Thymus (tissue), 11 donors: ENCODE data around the gene SPINT2. TPM values are rescaled to one million over a fixed set of nuclear protein-coding genes. Genes with fewer than 3 reads are reported as not detected.

Source experiments
- DNase-seq, 9 donors: peaks; one replicate each; pipeline ENCODE4 v3.0.0-alpha.2; 2013; ENCODE audit warnings: low spot score in 9 of 9, low read depth in 6 of 9, missing footprints in 1 of 9
- H3K27ac ChIP-seq, 2 donors: one replicate each; pipeline ENCODE4 v1.5.1; 2013; ENCODE audit warnings: control low read depth in 1 of 2, low read depth in 1 of 2, low read length in 1 of 2, mild to moderate bottlenecking in 1 of 2, moderate library complexity in 1 of 2
- H3K27me3 ChIP-seq, 2 donors: one replicate each; pipeline ENCODE4 v1.5.1; 2013; ENCODE audit warnings: low read length in 1 of 2; ENCODE audit not compliant: control insufficient read depth in 2 of 2, insufficient read depth in 1 of 2
- H3K36me3 ChIP-seq, 2 donors: one replicate each; pipeline ENCODE4 v1.5.1; 2013; ENCODE audit warnings: low read length in 1 of 2, mild to moderate bottlenecking in 1 of 2, moderate library complexity in 1 of 2; ENCODE audit not compliant: control insufficient read depth in 2 of 2, insufficient read depth in 2 of 2
- H3K4me1 ChIP-seq, 2 donors: one replicate each; pipeline ENCODE4 v1.5.1; 2013; ENCODE audit warnings: low read length in 2 of 2; ENCODE audit not compliant: control insufficient read depth in 2 of 2, insufficient read depth in 2 of 2
- H3K4me3 ChIP-seq, 2 donors: one replicate each; pipeline ENCODE4 v1.5.1; 2013; ENCODE audit warnings: low read length in 2 of 2, control low read depth in 1 of 2, mild to moderate bottlenecking in 1 of 2
- H3K9me3 ChIP-seq, 2 donors: one replicate each; pipeline ENCODE4 v1.5.1; 2013; ENCODE audit warnings: low read length in 1 of 2, mild to moderate bottlenecking in 1 of 2; ENCODE audit not compliant: control insufficient read depth in 2 of 2, insufficient read depth in 1 of 2
- WGBS: extraction: QIAGEN DNeasy Blood & Tissue Kit; methylation state at CpG from one replicate; pipeline ENCODE4 v1.1.7; 2013; 5-methylcytosine and 5-hydroxymethylcytosine counted together
- polyA plus RNA-seq: library from polyadenylated mRNA; stranded (reverse); fragments of 200-250 nt; gene quantifications from one replicate; pipeline ENCODE4 v1.2.3, GENCODE V29; 2013
- total RNA-seq: library from RNA; stranded (reverse); fragments of 120-200 nt; gene quantifications from one replicate; pipeline ENCODE4 v1.2.4, GENCODE V29; 2013
- donor health status: healthy.

Gene SPINT2
- total and polyA plus RNA-seq, 2 donors: 107 to 253 TPM

DNA sequence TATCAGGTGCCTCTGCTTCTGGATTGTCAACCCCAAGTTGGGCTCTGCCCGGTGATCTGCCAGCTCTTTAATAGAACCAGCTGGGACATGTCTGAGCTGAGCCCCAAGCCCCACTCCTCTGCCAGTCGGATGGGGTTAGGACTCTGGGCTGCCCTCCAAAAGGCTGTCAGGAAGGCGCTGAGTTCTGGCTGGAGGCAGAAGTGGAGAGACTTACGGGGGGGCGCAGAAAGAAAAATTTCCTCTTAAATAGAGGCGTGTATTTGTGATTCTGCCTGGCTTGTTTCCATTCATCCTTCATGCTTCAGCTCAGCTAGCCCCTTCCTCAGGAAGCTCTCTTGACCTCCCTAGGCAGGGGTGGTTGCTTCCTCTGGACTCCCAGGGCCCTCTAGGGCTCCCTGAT is 54.3 kb downstream of the SPINT2 start:
- Histone ChIP-seq H3K4me3 (no peak overlapping the region), H3K4me1 (peaks cover 11 to 39% of the 10 kb centered on the region in 2 donors), H3K27me3 (peaks cover 3 to 37% of the 10 kb centered on the region in 2 donors), H3K27ac (no peak overlapping the region), H3K9me3 (peaks cover 0 to 1% of the 10 kb centered on the region in 2 donors), H3K36me3 (no peaks in the 10 kb centered on the region)
- DNase-seq: no peak
- 75% methylated on average over 6 of the region's 6 CpGs for WGBS

DNA sequence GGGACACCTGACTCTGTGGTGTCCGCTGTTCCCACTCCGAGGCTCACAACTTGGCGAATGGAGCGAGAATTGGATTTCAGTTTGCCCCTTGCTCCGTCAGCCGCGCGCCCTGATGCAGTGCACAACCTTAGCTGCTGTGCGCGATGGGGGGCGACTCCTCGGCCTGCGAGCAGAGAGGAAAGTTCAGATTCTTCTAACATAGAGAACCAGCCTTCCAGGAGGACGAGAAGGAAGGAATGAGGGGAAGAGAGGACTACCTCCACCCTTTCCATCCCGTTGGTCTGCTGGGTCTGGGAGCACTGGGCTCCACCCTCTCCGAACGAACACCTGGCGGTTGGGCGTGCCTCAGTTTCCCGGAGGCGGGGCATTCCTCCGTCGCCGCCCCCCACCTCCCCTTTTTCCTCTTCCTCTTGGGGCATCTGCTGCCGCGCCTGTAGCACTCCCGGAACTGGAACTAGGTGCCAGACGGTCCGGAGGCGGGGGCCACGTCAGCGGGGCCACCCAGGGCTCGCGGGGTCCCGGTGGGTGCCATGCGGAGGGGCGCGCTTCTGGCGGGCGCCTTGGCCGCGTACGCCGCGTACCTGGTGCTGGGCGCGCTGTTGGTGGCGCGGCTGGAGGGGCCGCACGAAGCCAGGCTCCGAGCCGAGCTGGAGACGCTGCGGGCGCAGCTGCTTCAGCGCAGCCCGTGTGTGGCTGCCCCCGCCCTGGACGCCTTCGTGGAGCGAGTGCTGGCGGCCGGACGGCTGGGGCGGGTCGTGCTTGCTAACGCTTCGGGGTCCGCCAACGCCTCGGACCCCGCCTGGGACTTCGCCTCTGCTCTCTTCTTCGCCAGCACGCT is 55.3 kb downstream of the SPINT2 start, which contains the start of gene KCNK6:
KCNK6 (plus strand) TSS at position 425 of the 838 bp plus-strand sequence; CDS start at position 531, 106 bp downstream.
- peaks cover 0 to 1% of the 10 kb centered on the region in 2 donors for H3K9me3 ChIP-seq
- peaks cover 11 to 39% of the 10 kb centered on the region in 2 donors for H3K4me1 ChIP-seq
- peaks cover 3 to 37% of the 10 kb centered on the region in 2 donors for H3K27me3 ChIP-seq
- WGBS: 8% methylated on average over 76 of the region's 76 CpGs
- H3K27ac ChIP-seq: peak within 1 kb of the TSS in 1 of 2 donors; percentile 42
- DNase-seq: peak in 4 of 9 donors; percentile 17 to 50 (median 24)
- H3K36me3 ChIP-seq: no peaks in the 10 kb centered on the region
- peak within 1 kb of the TSS; percentile 35 to 75 for H3K4me3 ChIP-seq

DNA sequence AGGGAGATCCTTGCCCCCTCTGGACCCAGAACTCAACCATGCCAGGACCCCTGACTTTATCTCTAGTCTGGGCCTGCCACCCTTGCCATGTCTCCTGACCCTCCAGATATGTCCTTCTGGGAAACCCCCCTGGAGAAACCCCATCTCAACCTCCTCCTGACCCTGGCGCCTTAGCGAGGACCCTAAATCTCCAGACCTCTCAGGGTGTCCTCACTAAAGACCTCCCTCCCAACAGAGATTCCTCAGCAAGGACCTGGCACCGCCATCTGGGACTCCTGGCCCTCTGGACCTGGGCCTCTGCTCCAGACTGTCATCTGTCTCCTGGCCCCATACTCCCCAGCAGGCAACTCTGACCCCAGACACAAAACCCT is 56.6 kb downstream of the SPINT2 start:
- peaks cover 3 to 37% of the 10 kb centered on the region in 2 donors for H3K27me3 ChIP-seq
- WGBS: 96% methylated on average over 3 of the region's 3 CpGs
- peaks cover 0 to 1% of the 10 kb centered on the region in 2 donors for H3K9me3 ChIP-seq
- DNase-seq: no peak
- peaks cover 9 to 35% of the 10 kb centered on the region in 2 donors for H3K4me1 ChIP-seq
- no peak overlapping the region for H3K27ac ChIP-seq
- no peaks in the 10 kb centered on the region for H3K36me3 ChIP-seq
- H3K4me3 ChIP-seq: no peak overlapping the region

DNA sequence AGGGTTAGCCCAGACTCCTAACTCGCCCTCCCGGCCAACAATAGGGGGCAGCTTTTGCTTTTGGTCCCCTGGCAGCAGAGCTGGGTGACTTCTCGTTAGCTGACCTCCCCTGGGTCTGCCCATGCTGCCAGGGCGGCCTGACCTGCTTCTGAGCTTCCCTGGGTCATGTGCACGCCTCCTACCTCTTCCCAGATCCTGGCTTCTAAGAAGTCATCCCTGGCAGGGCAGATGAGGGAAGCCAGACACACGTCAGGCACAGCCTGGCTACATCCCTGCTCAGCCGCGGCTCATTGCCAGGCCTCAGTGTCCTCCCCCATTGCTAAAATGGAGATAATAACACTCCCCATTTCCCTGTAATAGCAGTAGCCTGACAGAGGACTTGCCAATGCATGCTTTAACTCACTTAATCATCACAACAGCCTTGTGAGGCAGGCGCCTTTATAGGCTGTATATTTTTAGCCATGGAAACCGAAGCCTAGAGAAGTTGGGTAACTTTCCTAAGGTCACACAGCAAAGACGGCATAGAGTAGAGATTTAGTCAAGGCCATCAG is 57.3 kb downstream of the SPINT2 start:
- no peak for DNase-seq
- H3K36me3 ChIP-seq: peaks cover 0 to 2% of the 10 kb centered on the region in 2 donors
- WGBS: 90% methylated on average over 11 of the region's 11 CpGs
- no peak overlapping the region for H3K4me3 ChIP-seq
- H3K27ac ChIP-seq: peak overlapping the region in 1 of 2 donors; percentile 11
- H3K27me3 ChIP-seq: peaks cover 3 to 37% of the 10 kb centered on the region in 2 donors
- peaks cover 0 to 1% of the 10 kb centered on the region in 2 donors for H3K9me3 ChIP-seq
- peaks cover 8 to 27% of the 10 kb centered on the region in 2 donors for H3K4me1 ChIP-seq

DNA sequence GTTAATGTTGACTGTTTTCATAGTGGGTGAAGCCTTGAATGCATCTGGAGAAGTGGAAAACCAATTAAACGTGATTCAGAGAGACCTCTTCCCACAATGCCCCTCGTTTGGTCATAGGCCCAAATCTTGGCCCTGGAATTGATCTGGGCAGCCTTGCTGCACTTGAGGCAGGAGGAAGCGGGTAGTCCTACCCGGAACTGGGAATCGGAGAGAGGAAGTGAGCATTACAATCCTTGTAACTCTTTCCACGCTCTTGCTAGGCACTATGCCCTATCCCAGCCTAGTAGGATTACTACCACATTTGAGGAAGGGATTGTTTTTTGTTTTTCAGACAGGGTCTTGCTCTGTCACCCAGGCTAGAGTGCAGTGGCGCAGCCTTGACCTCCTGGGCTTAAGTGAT is 58.9 kb downstream of the SPINT2 start:
- no peak for DNase-seq
- Histone ChIP-seq H3K4me3 (no peak overlapping the region), H3K36me3 (peaks cover 0 to 10% of the 10 kb centered on the region in 2 donors), H3K4me1 (peaks cover 2 to 19% of the 10 kb centered on the region in 2 donors), H3K27me3 (peaks cover 3 to 35% of the 10 kb centered on the region in 2 donors), H3K27ac (peak overlapping the region in 1 of 2 donors; percentile 3), H3K9me3 (peaks cover 0 to 1% of the 10 kb centered on the region in 2 donors)
- 93% methylated on average over 7 of the region's 7 CpGs for WGBS

DNA sequence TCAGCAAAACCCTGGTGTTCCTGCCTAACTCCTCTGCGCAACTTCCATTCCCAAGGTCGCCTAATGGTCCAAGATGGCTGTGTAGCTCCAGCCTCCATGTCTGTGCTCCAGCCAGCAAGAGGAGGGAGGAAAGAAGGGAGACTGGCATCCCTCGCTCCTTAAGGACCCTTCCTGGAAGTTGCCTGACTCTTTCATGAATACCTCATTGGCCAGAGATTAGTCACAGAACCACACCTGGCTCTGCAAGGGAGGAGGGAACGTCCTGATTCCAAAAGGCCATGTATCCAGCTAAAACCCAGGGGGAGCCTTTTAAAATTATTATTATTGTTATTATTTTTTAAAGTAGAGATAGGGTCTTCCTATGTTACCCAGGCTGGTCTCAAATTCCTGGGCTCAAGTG is 60.1 kb downstream of the SPINT2 start:
- Histone ChIP-seq H3K36me3 (peaks cover 0 to 10% of the 10 kb centered on the region in 2 donors), H3K4me1 (peaks cover 2 to 9% of the 10 kb centered on the region in 2 donors), H3K27ac (no peak overlapping the region), H3K4me3 (no peak overlapping the region), H3K27me3 (peaks cover 3 to 24% of the 10 kb centered on the region in 2 donors), H3K9me3 (peaks cover 0 to 1% of the 10 kb centered on the region in 2 donors)
- WGBS: 94% methylated on average over 4 of the region's 4 CpGs
- DNase-seq: no peak

DNA sequence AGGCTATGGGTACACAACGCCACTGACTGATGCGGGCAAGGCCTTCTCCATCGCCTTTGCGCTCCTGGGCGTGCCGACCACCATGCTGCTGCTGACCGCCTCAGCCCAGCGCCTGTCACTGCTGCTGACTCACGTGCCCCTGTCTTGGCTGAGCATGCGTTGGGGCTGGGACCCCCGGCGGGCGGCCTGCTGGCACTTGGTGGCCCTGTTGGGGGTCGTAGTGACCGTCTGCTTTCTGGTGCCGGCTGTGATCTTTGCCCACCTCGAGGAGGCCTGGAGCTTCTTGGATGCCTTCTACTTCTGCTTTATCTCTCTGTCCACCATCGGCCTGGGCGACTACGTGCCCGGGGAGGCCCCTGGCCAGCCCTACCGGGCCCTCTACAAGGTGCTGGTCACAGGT is 62.2 kb downstream of the SPINT2 start:
- no peak overlapping the region for H3K27ac ChIP-seq
- H3K27me3 ChIP-seq: peaks cover 0 to 2% of the 10 kb centered on the region in 2 donors
- no peaks in the 10 kb centered on the region for H3K4me1 ChIP-seq
- 97% methylated on average over 22 of the region's 22 CpGs for WGBS
- peaks cover 0 to under 1% of the 10 kb centered on the region in 2 donors for H3K9me3 ChIP-seq
- no peak for DNase-seq
- H3K36me3 ChIP-seq: peaks cover 0 to 10% of the 10 kb centered on the region in 2 donors
- H3K4me3 ChIP-seq: no peak overlapping the region

DNA sequence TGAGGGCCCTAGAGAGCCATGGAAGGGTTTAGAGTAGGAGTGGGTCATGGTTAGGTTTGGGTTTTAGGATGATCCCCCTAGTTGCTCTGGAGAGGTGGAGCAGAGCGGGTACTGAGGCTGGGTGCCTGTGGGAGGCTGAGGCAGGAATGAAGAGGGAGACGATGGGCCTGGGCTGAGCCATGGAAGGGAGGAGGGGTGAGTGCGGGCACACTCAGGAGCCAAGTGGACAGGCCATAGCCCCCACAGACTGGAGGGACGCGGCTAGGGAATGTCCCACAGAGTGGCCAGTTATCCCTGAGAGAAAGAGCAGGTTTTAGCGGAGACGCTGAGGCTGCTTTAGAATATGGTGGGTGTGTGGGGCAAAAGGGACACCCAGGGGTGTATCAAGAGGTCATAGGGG is 65.3 kb downstream of the SPINT2 start:
- Histone ChIP-seq H3K27me3 (no peaks in the 10 kb centered on the region), H3K4me1 (no peaks in the 10 kb centered on the region), H3K27ac (no peak overlapping the region), H3K36me3 (peaks cover 0 to 10% of the 10 kb centered on the region in 2 donors), H3K9me3 (no peaks in the 10 kb centered on the region), H3K4me3 (no peak overlapping the region)
- no peak for DNase-seq
- WGBS: 99% methylated on average over 7 of the region's 7 CpGs

DNA sequence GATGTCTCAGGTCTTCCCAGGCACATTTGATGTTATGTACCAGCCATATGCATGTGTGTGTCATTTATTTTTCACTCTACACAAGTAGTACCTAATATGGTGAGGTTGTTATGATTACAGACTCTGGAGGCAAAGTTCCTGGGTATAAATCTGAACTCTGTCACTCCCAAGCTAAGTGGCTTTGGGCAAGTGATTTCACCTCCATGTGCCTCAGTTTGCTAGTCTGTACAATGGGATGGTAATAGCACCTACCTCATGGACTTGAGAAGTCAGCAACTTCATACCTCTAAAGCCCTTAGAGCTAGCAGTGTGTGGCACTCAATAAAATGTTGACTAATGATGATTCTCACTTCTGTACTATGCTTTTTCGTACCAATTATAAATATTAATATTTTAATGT is 67.4 kb downstream of the SPINT2 start:
- DNase-seq: no peak
- Histone ChIP-seq H3K27me3 (no peaks in the 10 kb centered on the region), H3K27ac (no peak overlapping the region), H3K9me3 (no peaks in the 10 kb centered on the region), H3K4me1 (no peaks in the 10 kb centered on the region), H3K4me3 (no peak overlapping the region), H3K36me3 (peaks cover 0 to 8% of the 10 kb centered on the region in 2 donors)
- 97% methylated on average over 1 of the region's 1 CpG for WGBS
